Measurements from ENCODE around the gene SYT1. TPM values are rescaled to one million over a fixed set of nuclear protein-coding genes. Genes with fewer than 3 reads are reported as not detected.

The SYT1 gene
- total RNA-seq, 3 donors from 2014 or later (not counting 1 experiment from before 2014, with no cell fraction given), result not detected

GRCh38 chr12:78951803-78952551, 87.4 kb downstream of the SYT1 start:
- no peak overlapping the region for H3K27ac ChIP-seq (ENCODE audit: low read length)
- Mint-ChIP-seq H3K27ac (no peak overlapping the region), H3K36me3 (no peaks in the 10 kb centered on the region), H3K4me1 (no peaks in the 10 kb centered on the region), H3K27me3 (ENCODE audit: low read depth in 2 of 2) (no peaks in the 10 kb centered on the region), H3K4me3 (no peak overlapping the region), H3K9me3 (peaks cover 3 to 5% of the 10 kb centered on the region in 2 donors)
- ATAC-seq (no peak), DNase-seq (no peak)
- H3K27me3 ChIP-seq (ENCODE audit: control insufficient read depth, insufficient read depth, low read length), result no peaks in the 10 kb centered on the region
- H3K4me1 ChIP-seq (ENCODE audit: control insufficient read depth, insufficient read depth, low read length), result no peaks in the 10 kb centered on the region
- no peaks in the 10 kb centered on the region for H3K36me3 ChIP-seq (ENCODE audit: control insufficient read depth, insufficient read depth, low read length)
- no peaks in the 10 kb centered on the region for H3K9me3 ChIP-seq (ENCODE audit: control insufficient read depth, insufficient read depth, low read length)
- intact Hi-C loops (cut with micrococcal nuclease), result no loop called here
- no peak overlapping the region for H3K4me3 ChIP-seq (ENCODE audit: low read length)
- WGBS (ENCODE audit: insufficient coverage), result 86% methylated on average over 11 of the region's 11 CpGs
- TF ChIP-seq, protein P1, sequence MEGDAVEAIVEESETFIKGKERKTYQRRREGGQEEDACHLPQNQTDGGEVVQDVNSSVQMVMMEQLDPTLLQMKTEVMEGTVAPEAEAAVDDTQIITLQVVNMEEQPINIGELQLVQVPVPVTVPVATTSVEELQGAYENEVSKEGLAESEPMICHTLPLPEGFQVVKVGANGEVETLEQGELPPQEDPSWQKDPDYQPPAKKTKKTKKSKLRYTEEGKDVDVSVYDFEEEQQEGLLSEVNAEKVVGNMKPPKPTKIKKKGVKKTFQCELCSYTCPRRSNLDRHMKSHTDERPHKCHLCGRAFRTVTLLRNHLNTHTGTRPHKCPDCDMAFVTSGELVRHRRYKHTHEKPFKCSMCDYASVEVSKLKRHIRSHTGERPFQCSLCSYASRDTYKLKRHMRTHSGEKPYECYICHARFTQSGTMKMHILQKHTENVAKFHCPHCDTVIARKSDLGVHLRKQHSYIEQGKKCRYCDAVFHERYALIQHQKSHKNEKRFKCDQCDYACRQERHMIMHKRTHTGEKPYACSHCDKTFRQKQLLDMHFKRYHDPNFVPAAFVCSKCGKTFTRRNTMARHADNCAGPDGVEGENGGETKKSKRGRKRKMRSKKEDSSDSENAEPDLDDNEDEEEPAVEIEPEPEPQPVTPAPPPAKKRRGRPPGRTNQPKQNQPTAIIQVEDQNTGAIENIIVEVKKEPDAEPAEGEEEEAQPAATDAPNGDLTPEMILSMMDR (IDR thresholded peaks at IDR 0.05), result no peak

DNA sequence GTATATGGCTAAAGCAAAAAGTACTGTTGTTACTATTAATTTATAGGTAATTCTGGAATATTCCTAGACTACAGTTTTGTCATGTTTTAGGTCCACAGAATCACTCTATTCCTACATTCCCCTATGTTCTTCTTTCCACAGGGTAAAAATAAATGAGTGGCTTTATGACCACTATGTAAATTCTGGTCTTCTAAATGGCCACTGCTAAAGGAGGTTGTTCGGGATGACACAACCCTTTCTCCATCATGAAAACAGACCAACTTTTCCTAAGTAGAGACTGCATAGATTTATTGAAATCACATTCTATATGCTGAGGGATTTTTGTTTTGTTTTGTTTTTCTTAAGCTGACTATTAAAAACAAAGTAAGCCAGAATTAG, 88.0 kb downstream of the SYT1 start:
- no peak overlapping the region for H3K27ac Mint-ChIP-seq
- peaks cover 3 to 5% of the 10 kb centered on the region in 2 donors for H3K9me3 Mint-ChIP-seq
- H3K4me1 Mint-ChIP-seq, result no peaks in the 10 kb centered on the region
- Histone ChIP-seq H3K27ac (ENCODE audit: low read length) (no peak overlapping the region), H3K4me1 (ENCODE audit: control insufficient read depth, insufficient read depth, low read length) (no peaks in the 10 kb centered on the region), H3K36me3 (ENCODE audit: control insufficient read depth, insufficient read depth, low read length) (no peaks in the 10 kb centered on the region), H3K27me3 (ENCODE audit: control insufficient read depth, insufficient read depth, low read length) (no peaks in the 10 kb centered on the region), H3K9me3 (ENCODE audit: control insufficient read depth, insufficient read depth, low read length) (no peaks in the 10 kb centered on the region), H3K4me3 (ENCODE audit: low read length) (no peak overlapping the region)
- TF ChIP-seq, protein P1 (IDR thresholded peaks at IDR 0.05), result no peak
- DNase-seq (no peak), ATAC-seq (no peak)
- H3K27me3 Mint-ChIP-seq (ENCODE audit: low read depth in 2 of 2), result no peaks in the 10 kb centered on the region
- no CpG with 5 or more reads among the region's 1 CpG for WGBS (ENCODE audit: insufficient coverage)
- no peak overlapping the region for H3K4me3 Mint-ChIP-seq
- intact Hi-C loops (cut with micrococcal nuclease), result no loop called here
- no peaks in the 10 kb centered on the region for H3K36me3 Mint-ChIP-seq

DNA sequence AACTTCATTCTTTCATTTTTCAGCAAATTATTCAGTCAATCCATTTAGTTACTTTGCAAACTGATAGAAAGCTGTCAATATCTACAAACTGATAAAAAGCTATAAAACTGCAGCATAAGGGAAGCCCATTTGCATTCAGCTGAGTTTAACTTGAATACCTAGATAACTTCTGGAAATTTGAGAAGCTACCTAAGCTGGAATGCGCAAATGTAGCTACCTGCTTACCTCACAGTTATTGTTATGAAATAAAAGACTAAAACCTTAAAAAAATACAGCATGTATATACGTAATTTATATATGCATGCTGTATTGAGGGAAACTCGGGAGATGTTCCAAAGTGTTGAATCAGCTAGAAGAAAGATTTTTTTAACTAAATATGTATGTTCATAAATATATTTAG, 94.4 kb downstream of the SYT1 start:
- WGBS (ENCODE audit: insufficient coverage), result no CpG with 5 or more reads among the region's 3 CpGs
- H3K27me3 ChIP-seq (ENCODE audit: control insufficient read depth, insufficient read depth, low read length), result no peaks in the 10 kb centered on the region
- H3K36me3 ChIP-seq (ENCODE audit: control insufficient read depth, insufficient read depth, low read length), result no peaks in the 10 kb centered on the region
- Mint-ChIP-seq H3K27me3 (ENCODE audit: low read depth in 2 of 2) (no peaks in the 10 kb centered on the region), H3K27ac (no peak overlapping the region), H3K4me3 (no peak overlapping the region), H3K36me3 (no peaks in the 10 kb centered on the region), H3K4me1 (no peaks in the 10 kb centered on the region), H3K9me3 (peaks cover 5% of the 10 kb centered on the region in 2 donors)
- H3K27ac ChIP-seq (ENCODE audit: low read length), result no peak overlapping the region
- intact Hi-C loops (cut with micrococcal nuclease), result no loop called here
- TF ChIP-seq, protein P1 (IDR thresholded peaks at IDR 0.05), result no peak
- no peak overlapping the region for H3K4me3 ChIP-seq (ENCODE audit: low read length)
- H3K4me1 ChIP-seq (ENCODE audit: control insufficient read depth, insufficient read depth, low read length), result no peaks in the 10 kb centered on the region
- ATAC-seq, result no peak
- DNase-seq, result no peak
- no peaks in the 10 kb centered on the region for H3K9me3 ChIP-seq (ENCODE audit: control insufficient read depth, insufficient read depth, low read length)

- Histone ChIP-seq H3K4me1 (ENCODE audit: control insufficient read depth, insufficient read depth, low read length) (no peaks in the 10 kb centered on the region), H3K9me3 (ENCODE audit: control insufficient read depth, insufficient read depth, low read length) (no peaks in the 10 kb centered on the region), H3K27me3 (ENCODE audit: control insufficient read depth, insufficient read depth, low read length) (no peaks in the 10 kb centered on the region), H3K4me3 (ENCODE audit: low read length) (no peak overlapping the region), H3K27ac (ENCODE audit: low read length) (no peak overlapping the region), H3K36me3 (ENCODE audit: control insufficient read depth, insufficient read depth, low read length) (no peaks in the 10 kb centered on the region)
- WGBS (ENCODE audit: insufficient coverage), result 75% methylated on average over 3 of the region's 3 CpGs
- H3K27ac Mint-ChIP-seq, result no peak overlapping the region
- no peaks in the 10 kb centered on the region for H3K36me3 Mint-ChIP-seq
- H3K27me3 Mint-ChIP-seq (ENCODE audit: low read depth in 2 of 2), result no peaks in the 10 kb centered on the region
- no peak overlapping the region for H3K4me3 Mint-ChIP-seq
- no peak for ATAC-seq
- TF ChIP-seq, protein P1 (IDR thresholded peaks at IDR 0.05), result no peak
- intact Hi-C loops (cut with micrococcal nuclease), result no loop called here
- peaks cover 5% of the 10 kb centered on the region in 2 donors for H3K9me3 Mint-ChIP-seq
- no peaks in the 10 kb centered on the region for H3K4me1 Mint-ChIP-seq
- no peak for DNase-seq
Measured at GRCh38 chr12:78959556-78959955, 95.0 kb downstream of the SYT1 start.

All from natural killer cell (primary cell).